MM.1S (cell line): ENCODE data around the gene PCMT1.

Source experiments
- EZH2 ChIP-seq: fragments of 300-600 bp; sonication (generic); optimal IDR thresholded peaks from 2 replicates; pipeline ENCODE3; 2017; ENCODE audit warnings: low read depth, mild to moderate bottlenecking, antibody characterized with exemption, low read length, mixed read lengths
- EZH2phosphoT487 ChIP-seq: fragments of 300-600 bp; sonication (generic); IDR thresholded peaks from 2 replicates; pipeline ENCODE4 v1.6.1; 2018; ENCODE audit warnings: antibody characterized with exemption, low read length
- TF ChIP-seq, protein P1 (sequence below): fragments of 300-600 bp; sonication (generic); IDR thresholded peaks from 2 replicates; pipeline ENCODE4 v1.5.1; 2016; ENCODE audit warnings: antibody characterized with exemption, low read length, mixed read lengths

DNA sequence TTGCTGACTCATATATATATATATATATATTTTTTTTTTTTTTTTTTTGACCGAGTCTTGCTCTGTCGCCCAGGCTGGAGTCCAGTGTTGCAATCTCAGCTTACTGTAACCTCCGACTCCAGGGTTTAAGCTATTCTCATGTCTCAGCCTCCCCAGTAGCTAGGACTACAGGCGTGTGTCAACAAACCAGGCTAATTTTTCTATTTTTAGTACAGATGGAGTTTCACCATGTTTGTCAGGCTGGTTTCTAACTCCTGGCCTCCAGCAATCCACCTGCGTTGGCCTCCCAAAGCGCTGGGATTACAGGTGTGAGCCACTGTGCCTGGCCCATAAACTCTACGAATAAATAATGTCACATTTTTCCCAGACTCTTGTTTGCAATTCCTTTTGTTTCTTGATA, 109.8 kb downstream of the PCMT1 start:
- TF ChIP-seq, protein P1, sequence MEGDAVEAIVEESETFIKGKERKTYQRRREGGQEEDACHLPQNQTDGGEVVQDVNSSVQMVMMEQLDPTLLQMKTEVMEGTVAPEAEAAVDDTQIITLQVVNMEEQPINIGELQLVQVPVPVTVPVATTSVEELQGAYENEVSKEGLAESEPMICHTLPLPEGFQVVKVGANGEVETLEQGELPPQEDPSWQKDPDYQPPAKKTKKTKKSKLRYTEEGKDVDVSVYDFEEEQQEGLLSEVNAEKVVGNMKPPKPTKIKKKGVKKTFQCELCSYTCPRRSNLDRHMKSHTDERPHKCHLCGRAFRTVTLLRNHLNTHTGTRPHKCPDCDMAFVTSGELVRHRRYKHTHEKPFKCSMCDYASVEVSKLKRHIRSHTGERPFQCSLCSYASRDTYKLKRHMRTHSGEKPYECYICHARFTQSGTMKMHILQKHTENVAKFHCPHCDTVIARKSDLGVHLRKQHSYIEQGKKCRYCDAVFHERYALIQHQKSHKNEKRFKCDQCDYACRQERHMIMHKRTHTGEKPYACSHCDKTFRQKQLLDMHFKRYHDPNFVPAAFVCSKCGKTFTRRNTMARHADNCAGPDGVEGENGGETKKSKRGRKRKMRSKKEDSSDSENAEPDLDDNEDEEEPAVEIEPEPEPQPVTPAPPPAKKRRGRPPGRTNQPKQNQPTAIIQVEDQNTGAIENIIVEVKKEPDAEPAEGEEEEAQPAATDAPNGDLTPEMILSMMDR: no peak
- TF ChIP-seq EZH2: no peak
- TF ChIP-seq EZH2phosphoT487: no peak
